IPS-15b (cell line): Measurements from ENCODE around the gene BRK1.
A peak's percentile ranks its signal among the peaks of the same experiment; 100 is the strongest.
"Not testable (repeated sequence)": the region's sequence is repeated elsewhere in the genome, so short reads cannot be mapped to it uniquely, and the experiment has no call there.

Source experiments
- H3K27me3 ChIP-seq: one replicate; pipeline ENCODE4 v1.6.1; 2013; ENCODE audit warnings: low read length; ENCODE audit not compliant: control insufficient read depth, insufficient read depth
- H3K36me3 ChIP-seq: one replicate; pipeline ENCODE4 v1.6.1; 2013; ENCODE audit warnings: low read length; ENCODE audit not compliant: control insufficient read depth, insufficient read depth
- H3K4me1 ChIP-seq: one replicate; pipeline ENCODE4 v1.6.1; 2013; ENCODE audit warnings: mild to moderate bottlenecking, low read length; ENCODE audit not compliant: control insufficient read depth, insufficient read depth
- H3K4me3 ChIP-seq: one replicate; pipeline ENCODE4 v1.5.1; 2013; ENCODE audit warnings: low read depth, low read length
- H3K9ac ChIP-seq: one replicate; pipeline ENCODE4 v1.6.1; 2013; ENCODE audit warnings: low read depth, mild to moderate bottlenecking, low read length
- H3K9me3 ChIP-seq: one replicate; pipeline ENCODE4 v1.6.1; 2013; ENCODE audit warnings: mild to moderate bottlenecking, low read length; ENCODE audit not compliant: control insufficient read depth, insufficient read depth

The BRK1 gene

DNA sequence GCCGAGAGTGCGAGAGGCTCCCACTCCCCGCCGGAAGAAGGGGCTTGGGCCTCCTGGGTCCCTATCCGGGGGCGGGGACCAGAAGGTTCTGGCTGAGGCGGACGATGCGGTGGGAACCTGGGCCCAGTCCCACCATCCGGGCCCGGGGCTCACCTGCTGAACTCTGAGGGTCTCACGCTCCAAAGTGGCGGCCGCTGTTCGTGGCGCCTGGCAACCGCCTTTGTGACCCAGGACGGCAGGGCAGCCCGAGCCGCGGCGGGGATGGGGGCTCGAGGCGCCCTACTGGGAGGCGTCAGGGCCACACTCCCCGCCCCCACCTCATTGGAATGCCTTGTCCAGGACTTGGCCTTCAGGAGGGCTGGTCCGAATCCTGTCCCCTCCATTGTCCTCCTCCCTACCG is 7.4 kb upstream of the BRK1 start, which contains the start of gene FANCD2OS:
FANCD2OS (minus strand) TSS at position 165 of the 400 bp plus-strand sequence. CDS start 3,481 bp downstream, outside the sequence.
- H3K4me1 ChIP-seq = no peaks in the 10 kb centered on the region
- no peaks in the 10 kb centered on the region for H3K9me3 ChIP-seq
- no peak within 1 kb of the TSS for H3K9ac ChIP-seq
- H3K4me3 ChIP-seq = no peak within 1 kb of the TSS
- no peaks in the 10 kb centered on the region for H3K27me3 ChIP-seq
- H3K36me3 ChIP-seq = no peaks in the 10 kb centered on the region

DNA sequence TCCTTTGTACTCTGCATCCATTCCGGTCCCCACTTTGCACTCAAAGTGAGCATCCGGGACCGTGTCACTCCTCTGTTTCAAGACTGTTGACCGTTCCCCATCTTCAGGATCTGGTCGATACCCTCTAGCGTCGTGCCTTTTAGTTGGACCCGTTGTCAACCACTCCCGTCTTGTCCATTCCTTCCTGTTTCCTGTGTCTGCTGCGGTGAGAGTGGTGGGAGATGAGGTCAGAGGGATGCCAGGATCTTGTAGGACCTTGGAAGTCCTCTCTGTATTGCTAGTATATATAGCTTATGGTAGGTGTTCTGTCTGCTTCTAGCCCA is 624 bp downstream of the BRK1 start:
- H3K36me3 ChIP-seq = no peaks in the 10 kb centered on the region
- peak overlapping the region; percentile 86 for H3K9ac ChIP-seq
- no peaks in the 10 kb centered on the region for H3K4me1 ChIP-seq
- no peaks in the 10 kb centered on the region for H3K27me3 ChIP-seq
- peak overlapping the region; percentile 96 for H3K4me3 ChIP-seq
- H3K9me3 ChIP-seq = no peaks in the 10 kb centered on the region

DNA sequence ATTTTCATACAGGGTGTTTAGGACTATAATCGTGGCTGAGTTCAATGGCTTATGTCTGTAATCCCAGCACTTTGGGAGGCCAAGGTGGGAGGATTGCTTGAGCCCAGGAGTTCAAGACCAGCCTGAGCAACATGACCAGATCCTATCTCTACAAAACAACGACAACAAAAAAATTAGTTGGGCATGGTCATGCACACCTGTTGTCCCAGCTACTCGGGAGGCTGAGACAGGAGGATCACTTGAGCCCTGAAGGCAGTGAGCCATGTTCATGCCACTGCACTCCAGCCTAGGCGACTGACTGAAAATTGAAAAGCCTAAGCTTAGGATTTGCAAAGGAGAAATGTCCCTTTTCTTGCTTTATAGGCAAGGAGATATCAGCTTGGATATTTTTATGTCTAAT is 1.5 kb downstream of the BRK1 start:
- Histone ChIP-seq H3K4me3 (peak overlapping the region; percentile 96), H3K9ac (no peak overlapping the region), H3K27me3 (no peaks in the 10 kb centered on the region)

DNA sequence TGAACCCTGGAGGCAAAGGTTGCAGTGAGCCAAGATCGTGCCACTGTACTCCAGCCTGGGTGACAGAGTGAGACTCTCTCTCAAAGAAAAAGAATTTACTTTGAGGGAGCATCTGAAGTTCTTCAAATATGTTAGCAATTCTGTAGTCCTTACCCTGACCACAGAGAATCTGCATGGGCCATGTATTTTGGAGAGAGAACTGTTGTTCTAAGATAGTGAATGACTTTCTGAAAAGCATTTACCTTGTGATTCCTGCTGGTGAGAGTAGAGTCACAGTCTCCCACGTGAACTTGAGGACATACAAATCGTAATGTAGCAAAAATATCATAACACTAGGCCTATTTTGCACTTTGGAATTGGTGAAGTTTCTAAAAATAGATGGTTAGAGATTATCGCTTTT is 3.9 kb downstream of the BRK1 start:
- Histone ChIP-seq H3K9me3 (no peaks in the 10 kb centered on the region), H3K4me1 (no peaks in the 10 kb centered on the region), H3K9ac (no peak overlapping the region), H3K4me3 (no peak overlapping the region), H3K27me3 (no peaks in the 10 kb centered on the region), H3K36me3 (no peaks in the 10 kb centered on the region)

More for the DNA sequence above, 1.5 kb downstream of the BRK1 start:
- Histone ChIP-seq H3K9me3 (no peaks in the 10 kb centered on the region), H3K4me1 (no peaks in the 10 kb centered on the region), H3K36me3 (no peaks in the 10 kb centered on the region)

DNA sequence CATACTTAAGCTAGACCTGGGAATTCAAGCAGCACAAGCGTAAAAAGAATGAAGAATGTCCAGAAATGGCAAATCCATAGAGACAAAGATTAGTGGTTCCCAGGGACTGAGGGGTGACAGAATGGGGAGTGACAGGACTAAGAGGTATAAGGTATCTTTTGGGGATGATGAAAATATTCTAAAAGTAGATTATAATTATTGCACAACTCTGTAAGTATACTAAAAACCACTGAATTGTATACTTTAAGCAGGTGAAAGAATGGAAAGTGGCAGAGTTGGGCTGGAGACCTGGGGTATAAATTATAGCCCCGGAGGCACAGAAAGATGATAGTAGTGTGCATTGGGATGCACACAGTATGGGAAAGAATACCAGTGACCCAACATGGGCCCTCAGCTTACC is 5.6 kb downstream of the BRK1 start:
- H3K36me3 ChIP-seq = peaks cover 5% of the 10 kb centered on the region
- H3K9ac ChIP-seq = no peak overlapping the region
- H3K4me3 ChIP-seq = no peak overlapping the region
- H3K27me3 ChIP-seq = no peaks in the 10 kb centered on the region
- no peaks in the 10 kb centered on the region for H3K9me3 ChIP-seq
- no peaks in the 10 kb centered on the region for H3K4me1 ChIP-seq

DNA sequence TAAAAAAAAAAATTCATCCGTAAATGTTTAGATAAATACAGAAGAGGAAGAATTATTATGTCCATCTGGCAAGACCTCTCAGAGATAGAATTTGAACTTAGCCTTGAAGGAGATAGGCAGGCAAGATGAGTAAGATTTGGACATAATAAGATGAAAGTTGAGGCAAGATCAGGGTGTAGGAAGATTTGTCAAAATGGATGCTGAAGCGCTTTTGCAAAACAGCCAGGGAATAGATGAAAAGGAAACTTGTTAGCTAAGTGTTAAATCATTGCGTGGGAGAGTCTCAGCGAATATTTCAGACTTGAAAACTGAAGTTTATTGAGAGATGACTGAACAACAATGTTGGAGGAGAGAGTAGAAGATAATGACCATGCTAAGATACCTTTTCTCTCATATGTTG is 7.2 kb downstream of the BRK1 start:
- no peaks in the 10 kb centered on the region for H3K4me1 ChIP-seq
- no peak overlapping the region for H3K9ac ChIP-seq
- H3K4me3 ChIP-seq = no peak overlapping the region
- H3K27me3 ChIP-seq = no peaks in the 10 kb centered on the region
- H3K9me3 ChIP-seq = no peaks in the 10 kb centered on the region
- peaks cover 13% of the 10 kb centered on the region for H3K36me3 ChIP-seq

DNA sequence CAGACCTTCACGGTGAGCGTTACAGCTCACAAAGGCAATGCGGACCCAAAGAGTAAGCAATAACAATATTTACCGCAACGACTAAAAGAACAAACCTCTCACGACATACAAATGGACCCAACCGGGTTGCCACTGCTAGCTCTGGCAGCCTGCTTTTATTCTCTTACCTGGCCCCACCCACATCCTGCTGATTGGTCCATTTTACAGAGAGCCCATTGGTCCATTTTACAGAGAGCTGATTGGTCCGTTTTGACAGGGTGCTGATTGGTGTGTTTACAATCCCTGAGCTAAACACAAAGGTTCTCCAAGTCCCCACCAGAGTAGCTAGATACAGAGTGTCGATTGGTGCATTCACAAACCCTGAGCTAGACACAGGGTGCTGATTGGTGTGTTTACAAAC is 20.4 kb downstream of the BRK1 start:
- not testable (repeated sequence) for H3K9ac ChIP-seq, H3K9me3 ChIP-seq, H3K27me3 ChIP-seq, H3K36me3 ChIP-seq, H3K4me3 ChIP-seq, H3K4me1 ChIP-seq

DNA sequence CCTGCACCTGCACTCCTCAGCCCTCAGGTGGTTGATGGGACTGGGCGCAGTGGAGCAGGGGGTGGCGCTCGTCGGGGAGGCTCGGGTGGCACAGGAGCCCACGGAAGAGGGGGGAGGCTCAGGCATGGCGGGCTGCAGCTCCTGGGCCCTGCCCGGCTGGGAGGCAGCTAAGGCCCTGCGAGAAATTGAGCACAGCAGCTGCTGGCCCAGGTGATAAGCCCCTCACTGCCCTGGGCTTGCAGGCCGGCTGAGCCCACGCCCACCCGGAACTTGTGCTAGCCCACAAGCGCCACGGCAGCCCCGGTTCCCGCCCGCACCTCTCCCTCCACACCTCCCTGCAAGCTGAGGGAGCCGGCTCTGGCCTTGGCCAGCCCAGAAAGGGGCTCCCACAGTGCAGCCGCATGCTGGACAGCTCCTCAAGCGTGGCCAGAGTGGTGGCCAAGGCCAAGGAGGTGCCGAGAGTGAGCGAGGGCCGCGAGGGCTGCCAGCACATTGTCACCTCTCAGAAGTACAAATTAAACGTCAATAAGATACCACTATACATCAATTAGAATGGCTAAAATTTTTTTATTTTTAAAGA is 21.0 kb downstream of the BRK1 start:
- Histone ChIP-seq H3K4me1 (no peaks in the 10 kb centered on the region), H3K27me3 (no peaks in the 10 kb centered on the region), H3K4me3 (no peak overlapping the region), H3K9me3 (no peaks in the 10 kb centered on the region), H3K36me3 (no peaks in the 10 kb centered on the region), H3K9ac (no peak overlapping the region)

DNA sequence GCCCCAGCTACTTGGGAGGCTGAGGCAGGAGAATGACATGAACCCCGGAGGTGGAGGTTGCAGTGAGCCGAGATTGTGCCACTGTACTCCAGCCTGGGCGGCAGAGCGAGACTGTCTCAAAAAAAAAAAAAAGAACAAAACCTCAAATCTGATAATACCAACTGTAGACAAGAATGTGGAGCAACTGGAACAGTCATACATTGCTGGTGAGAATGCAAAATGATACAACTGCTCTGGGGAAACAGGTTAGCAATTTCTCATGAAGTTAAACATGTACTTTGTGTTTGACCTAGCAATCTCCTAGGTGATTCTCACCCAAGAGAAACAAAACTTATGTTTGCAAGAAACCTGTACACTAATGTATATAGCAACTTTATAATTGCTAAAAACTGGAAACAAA is 21.7 kb downstream of the BRK1 start:
- no peaks in the 10 kb centered on the region for H3K4me1 ChIP-seq
- no peak overlapping the region for H3K4me3 ChIP-seq
- H3K27me3 ChIP-seq = no peaks in the 10 kb centered on the region
- H3K36me3 ChIP-seq = no peaks in the 10 kb centered on the region
- no peak overlapping the region for H3K9ac ChIP-seq
- no peaks in the 10 kb centered on the region for H3K9me3 ChIP-seq

DNA sequence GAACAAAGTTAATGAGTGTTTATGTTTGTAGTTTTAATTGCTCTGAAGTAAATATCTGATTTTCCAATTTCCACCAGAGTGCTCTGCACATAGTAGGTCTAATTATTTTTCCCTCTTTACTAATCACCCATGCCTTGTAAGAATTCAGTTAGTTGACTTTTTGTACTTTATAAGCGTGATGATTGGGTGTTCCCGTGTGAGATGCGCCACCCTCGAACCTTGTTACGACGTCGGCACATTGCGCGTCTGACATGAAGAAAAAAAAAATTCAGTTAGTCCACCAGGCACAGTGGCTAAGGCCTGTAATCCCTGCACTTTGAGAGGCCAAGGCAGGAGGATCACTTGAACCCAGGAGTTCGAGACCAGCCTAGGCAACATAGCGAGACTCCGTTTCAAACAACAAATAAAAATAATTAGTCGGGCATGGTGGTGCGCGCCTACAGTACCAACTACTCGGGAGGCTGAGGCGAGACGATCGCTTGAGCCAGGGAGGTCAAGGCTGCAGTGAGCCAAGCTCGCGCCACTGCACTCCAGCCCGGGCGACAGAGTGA is 25.6 kb downstream of the BRK1 start:
- no peak overlapping the region for H3K9ac ChIP-seq
- no peaks in the 10 kb centered on the region for H3K9me3 ChIP-seq
- H3K4me3 ChIP-seq = peak overlapping the region; percentile 83
- no peaks in the 10 kb centered on the region for H3K27me3 ChIP-seq
- H3K4me1 ChIP-seq = no peaks in the 10 kb centered on the region
- H3K36me3 ChIP-seq = no peaks in the 10 kb centered on the region

DNA sequence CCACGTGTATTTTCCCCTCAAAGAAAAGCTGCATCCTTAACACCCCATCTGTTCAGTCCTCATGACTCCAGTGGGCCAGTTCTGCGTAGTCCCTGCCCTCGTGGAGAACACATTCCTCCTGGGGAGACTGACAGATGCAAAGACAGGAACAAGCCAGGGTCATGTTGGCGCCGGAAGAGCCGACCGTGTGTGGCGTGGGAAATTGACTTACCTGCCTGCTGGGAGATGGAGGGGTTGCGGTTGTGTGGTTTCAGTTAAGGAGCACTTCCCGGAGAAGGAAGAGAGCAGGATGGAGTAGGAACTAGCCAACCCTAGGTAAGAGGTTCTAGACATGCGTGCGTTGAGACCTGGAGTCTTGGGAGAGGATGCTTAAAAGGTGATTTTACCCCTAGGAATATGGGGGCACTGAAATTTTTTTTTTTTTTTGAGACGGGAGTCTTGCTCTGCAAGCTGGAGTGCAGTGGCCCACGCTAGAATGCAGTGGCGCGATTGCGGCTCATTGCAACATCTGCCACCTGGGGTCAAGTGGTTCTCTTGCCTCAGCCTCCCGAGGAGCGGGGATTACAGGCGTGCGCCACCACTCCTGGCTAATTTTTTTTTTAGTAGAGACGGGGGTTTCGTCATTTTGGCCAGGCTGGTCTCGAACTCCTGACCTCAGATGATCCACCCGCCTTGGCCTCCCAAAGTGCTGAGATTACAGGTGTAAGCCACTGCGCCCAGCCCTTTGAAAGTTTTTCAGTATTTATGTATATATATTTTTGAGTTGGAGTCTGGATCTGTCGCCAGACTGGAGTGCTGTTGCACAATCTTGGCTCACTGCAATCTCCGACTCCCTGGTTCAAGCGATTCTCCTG is 27.5 kb downstream of the BRK1 start:
- no peak overlapping the region for H3K9ac ChIP-seq
- H3K4me3 ChIP-seq = peak overlapping the region; percentile 83
- H3K4me1 ChIP-seq = no peaks in the 10 kb centered on the region
- H3K36me3 ChIP-seq = no peaks in the 10 kb centered on the region
- H3K27me3 ChIP-seq = no peaks in the 10 kb centered on the region
- no peaks in the 10 kb centered on the region for H3K9me3 ChIP-seq

DNA sequence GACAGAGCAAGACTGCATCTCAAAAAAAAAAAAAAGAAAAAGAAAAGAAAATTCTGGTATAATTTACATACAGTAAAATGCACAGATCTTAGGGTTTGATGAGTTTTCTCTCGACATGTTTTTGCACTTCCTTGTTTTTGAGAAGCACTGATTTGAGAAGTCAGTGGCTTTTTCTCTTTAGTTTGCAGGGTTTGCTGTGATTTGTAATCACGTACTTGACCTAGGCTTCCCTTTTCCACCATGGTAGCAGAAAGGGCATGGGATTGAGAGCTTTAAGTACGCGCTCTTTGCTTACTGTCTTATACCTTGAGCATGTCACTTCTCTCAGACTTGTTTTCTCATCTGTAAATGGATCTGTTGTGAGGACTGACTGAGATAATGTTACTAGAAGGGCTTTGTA is 30.2 kb downstream of the BRK1 start:
- Histone ChIP-seq H3K27me3 (no peaks in the 10 kb centered on the region), H3K36me3 (peaks cover 10% of the 10 kb centered on the region), H3K4me3 (no peak overlapping the region), H3K4me1 (no peaks in the 10 kb centered on the region), H3K9me3 (no peaks in the 10 kb centered on the region), H3K9ac (no peak overlapping the region)
